ENCODE results near the gene OR5AN1. TPM values are rescaled to one million over a fixed set of nuclear protein-coding genes. Genes with fewer than 3 reads are reported as not detected.

OR5AN1 gene
- polyA plus RNA-seq, 1 experiment, result not detected

DNA sequence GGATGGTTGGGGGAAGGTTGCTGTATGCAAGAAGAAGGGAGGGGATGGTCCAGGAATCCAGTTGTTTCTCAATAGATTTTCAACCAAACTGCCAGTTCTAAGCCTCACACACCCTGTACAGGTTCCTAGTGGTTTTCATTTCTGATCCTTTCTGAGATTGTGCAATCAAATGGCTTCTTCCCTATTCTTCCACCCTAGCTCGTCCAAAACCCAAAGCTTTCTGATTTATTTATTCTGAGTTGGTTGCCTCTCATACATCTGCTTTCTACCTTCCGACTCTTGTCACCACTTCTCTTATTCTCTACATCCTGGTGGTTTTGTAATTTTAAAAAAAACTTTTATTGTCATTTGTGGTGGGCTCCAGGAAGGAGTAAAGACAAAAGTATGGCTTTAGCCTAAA lies 55.0 kb downstream of the OR5AN1 start:
- H3K4me3 ChIP-seq (ENCODE audit: low read depth, low read length), result no peak overlapping the region
- no peaks in the 10 kb centered on the region for H3K9me3 ChIP-seq (ENCODE audit: control insufficient read depth, insufficient read depth, low read length)
- DNase-seq (ENCODE audit: low read depth, low spot score), result no peak
- ChIA-PET POLR2A (no interaction called here), CTCF (interaction anchor here (0.7 to 1.1 kb wide), 2 partner anchors 16 to 124 kb away, joined by 3 read pairs; no protein-coding TSS in a partner anchor)
- TF ChIP-seq CTCF (IDR thresholded peaks at IDR 0.05; ENCODE audit: low read depth, low read length), result no peak
- no peak overlapping the region for H3K27ac ChIP-seq (ENCODE audit: low read depth, low read length)
- no peaks in the 10 kb centered on the region for H3K27me3 ChIP-seq (ENCODE audit: control insufficient read depth, insufficient read depth, low read length)

GRCh38 chr11:59415111-59415510 lies 56.4 kb downstream of the OR5AN1 start:
- TF ChIP-seq CTCF (IDR thresholded peaks at IDR 0.05; ENCODE audit: low read depth, low read length), result no peak
- no peaks in the 10 kb centered on the region for H3K9me3 ChIP-seq (ENCODE audit: control insufficient read depth, insufficient read depth, low read length)
- DNase-seq (ENCODE audit: low read depth, low spot score), result no peak
- H3K27ac ChIP-seq (ENCODE audit: low read depth, low read length), result no peak overlapping the region
- H3K4me3 ChIP-seq (ENCODE audit: low read depth, low read length), result no peak overlapping the region
- H3K27me3 ChIP-seq (ENCODE audit: control insufficient read depth, insufficient read depth, low read length), result no peaks in the 10 kb centered on the region
- ChIA-PET CTCF (interaction anchor here (2.0 kb wide), 1 partner anchor 14 kb away, joined by 7 read pairs; no protein-coding TSS in a partner anchor), POLR2A (no interaction called here)

DNA sequence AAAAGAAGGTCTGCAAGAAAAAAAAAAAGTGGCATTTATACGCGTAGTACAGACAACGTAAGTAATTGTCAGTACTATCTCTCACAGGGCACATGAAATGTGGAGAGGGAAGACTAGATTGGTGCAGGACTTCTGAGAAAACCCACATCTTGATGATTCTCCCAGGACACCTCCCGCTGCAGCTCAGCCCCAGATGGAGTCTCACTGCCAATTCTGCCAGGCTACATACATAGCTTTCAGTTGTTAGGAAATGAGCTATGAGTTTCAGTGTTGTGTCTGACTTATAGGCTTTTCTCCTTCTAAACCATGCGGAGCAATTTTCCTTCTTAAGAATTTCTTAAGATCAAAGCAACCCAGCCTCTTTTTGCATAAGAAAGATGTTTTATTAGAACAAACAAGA lies 57.9 kb downstream of the OR5AN1 start:
- Histone ChIP-seq H3K9me3 (ENCODE audit: control insufficient read depth, insufficient read depth, low read length) (no peaks in the 10 kb centered on the region), H3K4me3 (ENCODE audit: low read depth, low read length) (no peak overlapping the region), H3K27me3 (ENCODE audit: control insufficient read depth, insufficient read depth, low read length) (no peaks in the 10 kb centered on the region), H3K27ac (ENCODE audit: low read depth, low read length) (no peak overlapping the region)
- no peak for DNase-seq (ENCODE audit: low read depth, low spot score)
- POLR2A ChIA-PET, result no interaction called here
- no peak for TF ChIP-seq CTCF (IDR thresholded peaks at IDR 0.05; ENCODE audit: low read depth, low read length)
- CTCF ChIA-PET, result no interaction called here

GRCh38 chr11:59417023-59417422 lies 58.3 kb downstream of the OR5AN1 start:
- no peak for DNase-seq (ENCODE audit: low read depth, low spot score)
- Histone ChIP-seq H3K4me3 (ENCODE audit: low read depth, low read length) (no peak overlapping the region), H3K27ac (ENCODE audit: low read depth, low read length) (no peak overlapping the region), H3K9me3 (ENCODE audit: control insufficient read depth, insufficient read depth, low read length) (no peaks in the 10 kb centered on the region), H3K27me3 (ENCODE audit: control insufficient read depth, insufficient read depth, low read length) (no peaks in the 10 kb centered on the region)
- CTCF ChIA-PET, result interaction anchor here (2.5 kb wide), 1 partner anchor 12 kb away, joined by 10 read pairs; no protein-coding TSS in a partner anchor
- no peak for TF ChIP-seq CTCF (IDR thresholded peaks at IDR 0.05; ENCODE audit: low read depth, low read length)
- POLR2A ChIA-PET, result no interaction called here

- H3K4me3 ChIP-seq (ENCODE audit: low read depth, low read length), result no peak overlapping the region
- no peak for TF ChIP-seq CTCF (IDR thresholded peaks at IDR 0.05; ENCODE audit: low read depth, low read length)
- ChIA-PET POLR2A (no interaction called here), CTCF (interaction anchor here (0.7 to 2.5 kb wide), 3 partner anchors 11 to 247 kb away, joined by 3 to 10 read pairs (median 3); partner anchors contain the start of gene DTX4)
- no peaks in the 10 kb centered on the region for H3K27me3 ChIP-seq (ENCODE audit: control insufficient read depth, insufficient read depth, low read length)
- DNase-seq (ENCODE audit: low read depth, low spot score), result no peak
- H3K9me3 ChIP-seq (ENCODE audit: control insufficient read depth, insufficient read depth, low read length), result no peaks in the 10 kb centered on the region
- H3K27ac ChIP-seq (ENCODE audit: low read depth, low read length), result no peak overlapping the region
Measured at GRCh38 chr11:59418156-59418555, 59.5 kb downstream of the OR5AN1 start.

Other genes starting within 250 kb of the OR5AN1 start
- gene FAM111A, start 216.0 kb upstream of the OR5AN1 start, polyA plus RNA-seq (2011; rRNA removed), result 20.6 and 23.1 TPM in 2 replicates
- gene DTX4, start 186.8 kb upstream of the OR5AN1 start, polyA plus RNA-seq (2011; rRNA removed), result 1.4 and 2.2 TPM in 2 replicates
- gene MPEG1, start 146.0 kb upstream of the OR5AN1 start, polyA plus RNA-seq (2011; rRNA removed), result not detected in 2 replicates
- gene OR5A2, start 67.5 kb downstream of the OR5AN1 start, polyA plus RNA-seq (2011; rRNA removed), result not detected in 2 replicates
- gene OR5A1, start 77.6 kb downstream of the OR5AN1 start, polyA plus RNA-seq (2011; rRNA removed), result not detected in 2 replicates
- gene OR4D6, start 98.1 kb downstream of the OR5AN1 start, polyA plus RNA-seq (2011; rRNA removed), result not detected in 2 replicates
- not detected in 2 replicates for gene OR4D10, start 114.4 kb downstream of the OR5AN1 start, polyA plus RNA-seq (2011; rRNA removed)
- gene OR4D11, start 144.7 kb downstream of the OR5AN1 start, polyA plus RNA-seq (2011; rRNA removed), result not detected in 2 replicates
- not detected in 2 replicates for gene OR4D9, start 152.6 kb downstream of the OR5AN1 start, polyA plus RNA-seq (2011; rRNA removed)